Measurements from ENCODE around the gene TECPR2.

The TECPR2 gene

DNA sequence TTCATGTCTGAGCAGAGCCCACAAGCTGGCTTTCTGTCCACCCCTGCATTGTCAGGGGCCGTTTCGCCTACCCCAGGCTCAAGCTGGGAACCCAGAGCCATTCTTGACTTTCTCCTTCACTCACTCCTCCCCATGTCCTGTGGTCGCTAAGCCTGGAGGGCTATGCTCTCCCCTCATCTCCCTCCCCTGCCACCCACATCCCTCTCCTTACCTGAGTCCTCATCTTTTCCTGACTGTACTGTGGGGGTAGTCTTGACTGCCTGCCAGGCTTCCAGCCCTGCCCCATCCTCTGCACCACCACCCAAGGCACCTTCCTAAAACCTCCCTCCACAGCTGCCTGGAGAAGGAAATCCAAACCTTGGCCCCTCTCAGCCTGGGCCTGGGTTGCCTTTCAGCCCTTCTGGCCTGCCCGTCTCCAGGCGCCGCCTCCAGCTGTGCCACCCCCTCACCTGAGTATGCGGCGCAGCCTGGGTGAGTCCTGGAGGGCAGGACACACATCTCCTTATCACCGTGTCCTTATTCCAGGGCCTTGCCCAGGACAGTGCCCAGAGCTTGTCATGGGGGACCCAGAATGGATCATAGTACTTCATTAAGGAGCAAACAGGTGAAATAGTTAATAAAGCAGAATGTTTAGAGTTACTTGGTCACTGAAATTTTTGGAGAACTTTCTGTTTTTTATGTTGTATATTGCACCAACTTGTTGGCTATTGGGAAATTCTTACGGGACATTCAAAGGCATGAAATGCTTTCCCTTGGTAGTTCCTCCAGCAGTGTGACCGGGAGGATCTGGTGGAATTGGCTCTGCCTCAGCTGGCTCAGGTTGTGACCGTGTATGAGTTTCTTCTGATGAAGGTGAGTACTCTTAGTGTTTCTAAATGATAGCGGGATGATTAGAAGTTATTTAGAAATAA is 28.7 kb upstream of the TECPR2 start:
- no peak for DNase-seq (ENCODE audit: low read depth)

DNA sequence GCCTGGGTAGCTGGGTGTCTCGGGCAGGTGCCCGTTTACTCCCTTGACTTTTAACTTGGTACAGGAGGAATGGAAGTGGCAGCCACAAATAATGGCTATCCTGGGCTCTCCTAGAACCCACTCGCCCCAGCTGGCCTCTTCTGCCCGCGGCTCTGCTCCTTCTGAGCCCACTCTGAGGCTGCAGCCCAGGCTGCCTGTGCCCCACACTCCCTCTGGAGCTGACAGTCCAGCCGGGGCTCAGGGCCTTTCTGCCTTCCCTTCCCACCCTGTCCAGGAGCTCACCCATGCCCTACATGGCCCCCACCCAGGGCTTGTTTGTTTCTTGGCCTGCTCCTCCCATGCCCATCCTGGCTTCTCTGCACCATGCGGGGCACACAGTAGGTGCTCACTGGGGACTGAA is 27.6 kb upstream of the TECPR2 start:
- no peak for DNase-seq (ENCODE audit: low read depth)

GRCh38 chr14:102338724-102339123 is 24.0 kb upstream of the TECPR2 start:
- DNase-seq (ENCODE audit: low read depth) = no peak

- no peak for DNase-seq (ENCODE audit: low read depth)
Observed at GRCh38 chr14:102341566-102341965, 21.2 kb upstream of the TECPR2 start.

DNA sequence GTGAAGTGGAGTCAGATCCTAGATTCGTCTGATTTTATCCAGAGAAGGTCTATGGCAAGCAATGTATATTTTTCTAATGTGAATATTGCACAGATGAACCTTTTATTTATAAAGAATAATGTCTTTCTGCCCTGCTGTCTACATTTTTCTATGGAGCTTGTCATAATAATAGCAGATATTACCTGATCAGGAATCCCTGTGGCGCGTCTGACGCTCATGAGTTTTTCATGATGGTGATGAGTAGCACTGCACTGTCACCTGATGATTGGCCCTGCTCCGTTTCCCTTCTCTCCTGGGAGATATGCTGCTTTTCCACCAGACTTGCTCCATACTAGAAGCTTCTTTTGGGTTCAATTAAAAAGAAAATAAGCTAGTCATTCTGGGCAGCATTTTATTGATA is 20.5 kb upstream of the TECPR2 start:
- no peak for DNase-seq (ENCODE audit: low read depth)

- DNase-seq (ENCODE audit: low read depth) = no peak
Observed at GRCh38 chr14:102344084-102344483, 18.7 kb upstream of the TECPR2 start.

DNA sequence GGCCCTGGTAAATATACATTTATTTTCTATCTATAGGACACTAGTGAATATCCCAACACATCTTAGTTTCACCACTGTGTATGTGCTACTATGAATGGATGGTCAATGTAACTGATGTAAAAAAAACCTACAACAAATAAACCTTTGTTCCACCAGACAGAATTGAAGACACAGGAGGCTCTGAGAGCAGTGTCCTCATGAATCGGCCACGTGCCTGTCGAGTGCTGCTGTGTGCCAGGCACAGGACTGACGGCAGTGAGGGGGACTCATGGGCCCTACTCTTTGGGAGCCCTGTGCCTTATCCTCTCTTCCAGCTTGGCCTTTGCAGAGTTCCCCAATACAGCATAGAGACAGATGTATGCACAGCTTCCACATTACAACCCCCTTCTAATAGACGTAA is 18.3 kb upstream of the TECPR2 start:
- no peak for DNase-seq (ENCODE audit: low read depth)

- DNase-seq (ENCODE audit: low read depth) = no peak
Observed at GRCh38 chr14:102345232-102345631, 17.5 kb upstream of the TECPR2 start.

GRCh38 chr14:102346645-102347044 is 16.1 kb upstream of the TECPR2 start:
- no peak for DNase-seq (ENCODE audit: low read depth)

DNA sequence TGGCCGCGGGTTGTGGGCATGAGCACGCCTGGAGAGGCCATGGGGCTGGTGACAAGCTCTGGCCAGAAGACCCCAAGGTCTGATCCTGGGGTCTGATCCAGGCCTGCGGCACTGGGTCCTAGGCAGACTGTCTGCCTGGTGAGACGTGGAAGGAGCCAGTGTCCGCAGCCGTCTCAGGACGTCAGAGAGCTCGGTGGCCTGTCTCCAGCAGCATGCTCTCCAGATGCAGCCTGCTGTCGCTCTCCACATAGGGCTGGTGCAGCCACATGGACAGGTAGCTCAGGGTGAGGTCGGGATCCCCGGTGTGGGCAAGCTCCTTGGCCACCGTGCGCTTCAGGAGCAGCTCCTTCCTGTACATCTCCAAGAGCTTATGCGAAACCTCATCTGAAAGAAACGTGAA is 14.4 kb upstream of the TECPR2 start:
- DNase-seq (ENCODE audit: low read depth) = no peak

- no peak for DNase-seq (ENCODE audit: low read depth)
Observed at GRCh38 chr14:102351023-102351422, 11.7 kb upstream of the TECPR2 start.

DNA sequence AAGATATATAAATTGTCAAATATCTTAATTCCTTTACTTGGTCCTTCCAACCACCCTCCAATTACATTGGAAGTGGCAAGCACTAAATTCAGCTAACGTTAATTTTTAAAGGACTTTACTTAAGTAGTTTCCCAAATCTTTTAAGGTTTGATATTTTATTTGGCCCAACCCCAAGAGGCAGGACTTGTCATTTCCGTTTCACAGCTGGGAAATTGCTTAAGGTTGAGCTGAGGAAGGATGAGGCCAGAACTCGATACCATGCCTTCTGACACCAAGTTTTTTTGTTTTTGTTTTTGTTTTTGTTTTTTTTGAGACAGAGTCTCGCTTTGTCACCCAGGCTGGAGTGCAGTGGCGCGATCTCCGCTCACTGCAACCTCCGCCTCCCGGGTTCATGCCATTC is 11.1 kb upstream of the TECPR2 start:
- DNase-seq (ENCODE audit: low read depth) = peak; percentile 78

DNA sequence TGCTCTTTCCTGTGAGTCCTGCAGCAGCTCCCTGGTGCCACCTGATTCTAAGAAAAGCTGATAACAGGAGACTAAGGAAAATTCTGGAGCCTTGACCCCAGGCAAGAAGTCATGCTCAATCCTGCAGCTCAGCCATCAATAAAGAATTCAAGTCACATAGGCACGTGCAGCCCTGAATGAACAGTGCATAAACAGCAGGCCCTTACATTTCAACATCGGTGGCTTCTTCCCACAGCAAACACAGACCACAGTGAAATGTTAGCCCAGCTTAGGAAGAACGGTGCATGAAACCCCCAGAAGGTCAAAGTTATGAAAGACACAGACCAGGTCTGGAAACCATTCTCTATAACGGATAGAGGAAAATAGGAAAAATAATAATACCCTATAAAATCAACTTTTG is 10.5 kb upstream of the TECPR2 start:
- DNase-seq (ENCODE audit: low read depth) = no peak

- DNase-seq (ENCODE audit: low read depth) = no peak
Observed at GRCh38 chr14:102353126-102353619, 9.6 kb upstream of the TECPR2 start.

DNA sequence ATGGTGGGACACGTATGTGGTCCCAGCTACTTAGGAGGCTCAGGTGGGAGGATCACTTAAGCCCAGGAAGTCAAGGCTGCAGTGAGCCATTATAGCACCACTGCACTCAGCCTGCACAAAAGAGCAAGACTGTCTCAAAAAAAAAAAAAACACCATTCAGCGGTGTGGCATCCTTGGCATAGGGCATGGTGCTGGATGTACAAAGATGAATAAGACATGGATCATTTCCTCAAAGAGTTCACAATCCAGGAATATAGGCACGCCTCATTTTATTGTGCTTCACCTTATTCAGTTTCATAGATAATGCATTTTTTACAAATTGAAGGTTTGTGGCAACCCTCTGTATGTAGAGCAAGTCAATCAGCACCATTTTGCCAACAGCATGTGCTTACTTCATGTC is 6.5 kb upstream of the TECPR2 start:
- DNase-seq (ENCODE audit: low read depth) = no peak

- no peak for DNase-seq (ENCODE audit: low read depth)
Observed at GRCh38 chr14:102359341-102359740, 3.4 kb upstream of the TECPR2 start.

- DNase-seq (ENCODE audit: low read depth) = no peak
Observed at GRCh38 chr14:102360388-102360787, 2.4 kb upstream of the TECPR2 start.

GRCh38 chr14:102362084-102362483 is 657 bp upstream of the TECPR2 start:
- peak; percentile 48 for DNase-seq (ENCODE audit: low read depth)

DNA sequence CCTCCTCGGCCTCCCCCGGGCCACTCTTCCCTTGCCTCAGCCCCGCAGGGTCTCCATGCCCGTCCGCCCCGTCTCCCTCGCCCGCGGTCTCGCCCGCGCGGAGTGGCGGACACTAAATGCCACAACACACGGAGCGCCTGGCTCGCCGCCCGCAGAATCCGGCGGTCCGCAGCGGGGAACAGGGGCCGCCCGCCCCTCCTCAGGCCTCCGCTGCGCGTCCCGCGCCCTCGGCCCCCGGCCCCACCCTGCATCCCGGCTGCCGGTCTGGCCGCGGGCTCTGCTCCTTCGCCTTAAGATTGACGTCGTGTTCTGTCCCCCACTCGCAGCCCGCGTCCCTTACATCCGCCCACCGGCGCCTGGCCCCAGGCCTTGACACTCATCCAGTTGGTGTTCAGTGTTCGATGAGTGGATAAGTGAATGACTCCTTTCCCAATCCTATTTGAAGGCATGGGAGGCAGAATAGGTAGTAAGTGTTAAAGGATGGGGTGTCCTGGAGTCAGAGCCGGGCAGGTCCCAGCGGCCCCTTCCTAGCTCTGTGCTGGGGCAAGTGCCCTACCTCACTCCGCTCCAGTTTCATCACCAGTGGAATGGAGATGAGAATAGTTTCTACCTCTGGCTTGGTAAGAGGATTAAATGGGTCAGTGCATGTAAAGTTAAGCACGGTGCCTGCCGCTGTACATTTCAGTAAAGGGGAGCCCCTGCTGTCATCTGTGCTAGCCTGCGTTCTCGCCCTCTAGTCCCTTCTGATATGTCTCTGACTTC is 622 bp downstream of the TECPR2 start:
- peak; percentile 27 for DNase-seq (ENCODE audit: low read depth)

GRCh38 chr14:102370305-102370809 is 7.6 kb downstream of the TECPR2 start:
- DNase-seq (ENCODE audit: low read depth) = peak; percentile 24

- DNase-seq (ENCODE audit: low read depth) = no peak
Observed at GRCh38 chr14:102371361-102371760, 8.6 kb downstream of the TECPR2 start.

GRCh38 chr14:102373110-102373509 is 10.4 kb downstream of the TECPR2 start:
- no peak for DNase-seq (ENCODE audit: low read depth)

GRCh38 chr14:102374264-102374663 is 11.5 kb downstream of the TECPR2 start:
- DNase-seq (ENCODE audit: low read depth) = no peak

Measured in iris pigment epithelial cell (primary cell).